WERI-Rb-1 (cell line): ENCODE measurements around the gene TTC28.

Experiments used
- DNase-seq: peaks from one replicate; pipeline ENCODE4 v3.0.0-alpha.2; 2020
- H3K27ac ChIP-seq: fragments of 250-450 bp; sonication (Bioruptor Pico); 2 replicates; pipeline ENCODE4 v1.5.1; 2020; ENCODE audit warnings: mild to moderate bottlenecking, moderate library complexity
- H3K27me3 ChIP-seq: fragments of 250-450 bp; sonication (Bioruptor Pico); 2 replicates; pipeline ENCODE4 v1.5.1; 2021; ENCODE audit warnings: mild to moderate bottlenecking, low read depth, moderate library complexity; ENCODE audit not compliant: insufficient read depth, severe bottlenecking
- H3K36me3 ChIP-seq: fragments of 250-450 bp; sonication (Bioruptor Pico); 2 replicates; pipeline ENCODE4 v1.5.1; 2020; ENCODE audit warnings: mild to moderate bottlenecking, moderate library complexity
- H3K4me3 ChIP-seq: 2 replicates; pipeline ENCODE4 v1.5.1; 2011; ENCODE audit warnings: low read depth, mild to moderate bottlenecking, control low read depth, low read length
- H3K9me3 ChIP-seq: fragments of 250-450 bp; sonication (Bioruptor Pico); 2 replicates; pipeline ENCODE4 v1.5.1; 2021; ENCODE audit warnings: mild to moderate bottlenecking, moderate library complexity; ENCODE audit not compliant: severe bottlenecking
- CTCF ChIP-seq: IDR thresholded peaks from 2 replicates; pipeline ENCODE4 v1.5.1; 2011; ENCODE audit warnings: low read depth, mild to moderate bottlenecking, control low read depth, inconsistent platforms, low read length

TTC28 gene

GRCh38 chr22:28029956-28030355 is 649.7 kb downstream of the TTC28 start:
- Histone ChIP-seq H3K4me3 (no peak overlapping the region), H3K27me3 (no peaks in the 10 kb centered on the region), H3K9me3 (no peaks in the 10 kb centered on the region), H3K27ac (no peak overlapping the region), H3K36me3 (peaks cover 8% of the 10 kb centered on the region)
- TF ChIP-seq CTCF = no peak
- DNase-seq = peak; percentile 1

GRCh38 chr22:28029201-28029948 is 650.3 kb downstream of the TTC28 start:
- TF ChIP-seq CTCF = no peak
- Histone ChIP-seq H3K27me3 (no peaks in the 10 kb centered on the region), H3K36me3 (peaks cover 8% of the 10 kb centered on the region), H3K9me3 (no peaks in the 10 kb centered on the region), H3K4me3 (no peak overlapping the region), H3K27ac (no peak overlapping the region)
- DNase-seq = no peak

- H3K36me3 ChIP-seq = peaks cover 8% of the 10 kb centered on the region
- H3K27ac ChIP-seq = no peak overlapping the region
- no peaks in the 10 kb centered on the region for H3K9me3 ChIP-seq
- peak; percentile 3 for DNase-seq
- H3K27me3 ChIP-seq = no peaks in the 10 kb centered on the region
- no peak overlapping the region for H3K4me3 ChIP-seq
- TF ChIP-seq CTCF = no peak
Observed at GRCh38 chr22:28027453-28028448, 651.9 kb downstream of the TTC28 start.

GRCh38 chr22:28025866-28026575 is 653.6 kb downstream of the TTC28 start:
- no peak for TF ChIP-seq CTCF
- H3K27ac ChIP-seq = no peak overlapping the region
- H3K9me3 ChIP-seq = no peaks in the 10 kb centered on the region
- no peak overlapping the region for H3K4me3 ChIP-seq
- peak; percentile 2 for DNase-seq
- H3K27me3 ChIP-seq = no peaks in the 10 kb centered on the region
- peaks cover 8% of the 10 kb centered on the region for H3K36me3 ChIP-seq

GRCh38 chr22:28025333-28025732 is 654.3 kb downstream of the TTC28 start:
- DNase-seq = peak; percentile 4
- Histone ChIP-seq H3K9me3 (no peaks in the 10 kb centered on the region), H3K27me3 (no peaks in the 10 kb centered on the region), H3K4me3 (no peak overlapping the region), H3K27ac (no peak overlapping the region), H3K36me3 (peaks cover 8% of the 10 kb centered on the region)
- no peak for TF ChIP-seq CTCF
